ENCODE results near the gene ANKRD12.

DNA sequence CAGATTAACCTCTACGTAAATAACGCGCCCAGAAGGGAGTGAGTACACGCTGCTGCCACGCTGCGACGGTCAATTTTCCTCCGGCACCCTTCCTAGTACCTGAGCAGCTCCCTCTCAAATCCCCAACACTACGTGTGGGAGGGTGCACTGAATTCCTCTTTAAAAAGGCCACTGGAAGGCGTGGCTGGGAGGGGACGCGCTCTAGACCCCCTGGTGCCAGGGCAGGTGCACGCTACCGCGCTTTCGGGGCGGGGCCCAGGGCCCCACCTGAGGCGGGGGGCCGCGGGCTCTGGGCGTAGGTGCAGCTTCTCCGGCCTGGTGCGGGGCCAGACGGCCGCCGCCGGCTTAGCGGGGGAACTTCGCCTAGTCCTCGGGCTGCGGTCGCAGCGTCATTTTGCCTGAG, 668 bp upstream of the ANKRD12 start:
- TF ChIP-seq, protein P1, sequence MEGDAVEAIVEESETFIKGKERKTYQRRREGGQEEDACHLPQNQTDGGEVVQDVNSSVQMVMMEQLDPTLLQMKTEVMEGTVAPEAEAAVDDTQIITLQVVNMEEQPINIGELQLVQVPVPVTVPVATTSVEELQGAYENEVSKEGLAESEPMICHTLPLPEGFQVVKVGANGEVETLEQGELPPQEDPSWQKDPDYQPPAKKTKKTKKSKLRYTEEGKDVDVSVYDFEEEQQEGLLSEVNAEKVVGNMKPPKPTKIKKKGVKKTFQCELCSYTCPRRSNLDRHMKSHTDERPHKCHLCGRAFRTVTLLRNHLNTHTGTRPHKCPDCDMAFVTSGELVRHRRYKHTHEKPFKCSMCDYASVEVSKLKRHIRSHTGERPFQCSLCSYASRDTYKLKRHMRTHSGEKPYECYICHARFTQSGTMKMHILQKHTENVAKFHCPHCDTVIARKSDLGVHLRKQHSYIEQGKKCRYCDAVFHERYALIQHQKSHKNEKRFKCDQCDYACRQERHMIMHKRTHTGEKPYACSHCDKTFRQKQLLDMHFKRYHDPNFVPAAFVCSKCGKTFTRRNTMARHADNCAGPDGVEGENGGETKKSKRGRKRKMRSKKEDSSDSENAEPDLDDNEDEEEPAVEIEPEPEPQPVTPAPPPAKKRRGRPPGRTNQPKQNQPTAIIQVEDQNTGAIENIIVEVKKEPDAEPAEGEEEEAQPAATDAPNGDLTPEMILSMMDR (optimal IDR thresholded peaks at IDR 0.05 in 1 of 3, IDR thresholded peaks at IDR 0.05 in 1 of 3, conservative IDR thresholded peaks at IDR 0.05 in 1 of 3; ENCODE audit: extremely low read depth in 1 of 3, insufficient read depth in 2 of 3, low read length in 3 of 3) = no peak
- TF ChIP-seq EZH2 (IDR thresholded peaks at IDR 0.05; ENCODE audit: low read length) = no peak
